ENCODE data around the gene SYT9. TPM values are rescaled to one million over a fixed set of nuclear protein-coding genes. Genes with fewer than 3 reads are reported as not detected.

Gene SYT9
- polyA plus RNA-seq, 3 donors: not detected

GRCh38 chr11:7513234-7514098, 261.8 kb downstream of the SYT9 start, which contains the start of gene PPFIBP2:
PPFIBP2 (plus strand) TSS chr11:7513999; CDS start chr11:7549476, 35,477 bp downstream.
- peak within 1 kb of the TSS; percentile 88 for H2AFZ ChIP-seq (ENCODE audit: insufficient read depth, low read depth, low read length, poor library complexity, severe bottlenecking)
- peaks cover 46% of the 10 kb centered on the region for H3K79me2 ChIP-seq (ENCODE audit: insufficient read depth, low read length)
- peak within 1 kb of the TSS; percentile 95 to 98 (median 97) for H3K27ac Mint-ChIP-seq
- H3K36me3 Mint-ChIP-seq: peaks cover 0 to 33% of the 10 kb centered on the region in 2 donors
- peaks cover 0 to 2% (median 0%) of the 10 kb centered on the region in 7 donors for H3K9me3 Mint-ChIP-seq
- intact Hi-C loops (cut with micrococcal nuclease): loop anchor here (10.0 kb wide), 3 partner anchors 61 to 81 kb away; no protein-coding TSS in a partner anchor
- H3K27ac ChIP-seq (ENCODE audit: low read depth in 1 of 2, low read length in 2 of 2): peak within 1 kb of the TSS; percentile 91 to 98
- no peaks in the 10 kb centered on the region for H3K36me3 ChIP-seq (replicated peaks in 1 of 2; ENCODE audit: control insufficient read depth in 1 of 2, insufficient read depth in 2 of 2, low read length in 2 of 2)
- WGBS (ENCODE audit: insufficient coverage): under 1% methylated on average over 61 of the region's 79 CpGs
- H3K4me3 ChIP-seq (replicated peaks in 1 of 3; ENCODE audit: low read depth in 2 of 3, low read length in 3 of 3): peak within 1 kb of the TSS; percentile 86 to 95 (median 92)
- H3K4me1 ChIP-seq (ENCODE audit: control insufficient read depth in 1 of 2, insufficient read depth in 2 of 2, low read length in 2 of 2): peaks cover 51 to 60% of the 10 kb centered on the region in 2 donors
- H3K27me3 ChIP-seq (ENCODE audit: control insufficient read depth in 2 of 2, insufficient read depth in 2 of 2, low read length in 2 of 2): no peaks in the 10 kb centered on the region
- peak within 1 kb of the TSS; percentile 89 for H3K9ac ChIP-seq (ENCODE audit: insufficient read depth, low read length, poor library complexity, severe bottlenecking)
- H3K4me2 ChIP-seq (replicated peaks; ENCODE audit: extremely low read depth, low read length, poor library complexity, severe bottlenecking): peak within 1 kb of the TSS; percentile 79
- TF ChIP-seq CTCF (IDR thresholded peaks at IDR 0.05): peak; percentile 81
- peak within 1 kb of the TSS; percentile 93 for H3K4me3 Mint-ChIP-seq
- peaks cover 61% of the 10 kb centered on the region for H3K4me1 Mint-ChIP-seq
- H3K9me3 ChIP-seq (replicated peaks in 1 of 2; ENCODE audit: control insufficient read depth in 1 of 2, insufficient read depth in 1 of 2, low read length in 2 of 2): no peaks in the 10 kb centered on the region
- peaks cover 0 to 7% (median 6%) of the 10 kb centered on the region in 3 donors for H3K27me3 Mint-ChIP-seq (ENCODE audit: low read depth in 3 of 3)
- peak; percentile 75 to 82 (median 76) for DNase-seq
- H4K20me1 ChIP-seq (ENCODE audit: insufficient read depth, low read length): peaks cover 33% of the 10 kb centered on the region

GRCh38 chr11:7514099-7514591, 262.4 kb downstream of the SYT9 start:
- TF ChIP-seq CTCF (IDR thresholded peaks at IDR 0.05): no peak
- Mint-ChIP-seq H3K27ac (peak overlapping the region; percentile 11 to 98 (median 67)), H3K36me3 (peaks cover 3 to 36% of the 10 kb centered on the region in 2 donors), H3K27me3 (ENCODE audit: low read depth in 3 of 3) (peaks cover 0 to 7% (median 6%) of the 10 kb centered on the region in 3 donors), H3K4me1 (peaks cover 62% of the 10 kb centered on the region), H3K4me3 (peak overlapping the region; percentile 93), H3K9me3 (peaks cover 0 to 8% (median 0%) of the 10 kb centered on the region in 7 donors)
- H3K4me3 ChIP-seq (replicated peaks in 1 of 3; ENCODE audit: low read depth in 2 of 3, low read length in 3 of 3): peak overlapping the region; percentile 86 to 95 (median 92)
- H3K4me2 ChIP-seq (replicated peaks; ENCODE audit: extremely low read depth, low read length, poor library complexity, severe bottlenecking): peak overlapping the region; percentile 79
- 1% methylated on average over 28 of the region's 31 CpGs for WGBS (ENCODE audit: insufficient coverage)
- H3K27ac ChIP-seq (ENCODE audit: low read depth in 1 of 2, low read length in 2 of 2): peak overlapping the region; percentile 91 to 98
- H3K4me1 ChIP-seq (ENCODE audit: control insufficient read depth in 1 of 2, insufficient read depth in 2 of 2, low read length in 2 of 2): peaks cover 51 to 60% of the 10 kb centered on the region in 2 donors
- peak overlapping the region; percentile 89 for H3K9ac ChIP-seq (ENCODE audit: insufficient read depth, low read length, poor library complexity, severe bottlenecking)
- H3K27me3 ChIP-seq (ENCODE audit: control insufficient read depth in 2 of 2, insufficient read depth in 2 of 2, low read length in 2 of 2): no peaks in the 10 kb centered on the region
- no peaks in the 10 kb centered on the region for H3K9me3 ChIP-seq (replicated peaks in 1 of 2; ENCODE audit: control insufficient read depth in 1 of 2, insufficient read depth in 1 of 2, low read length in 2 of 2)
- intact Hi-C loops (cut with micrococcal nuclease): loop anchor here (10.0 kb wide), 3 partner anchors 61 to 81 kb away; no protein-coding TSS in a partner anchor
- H2AFZ ChIP-seq (ENCODE audit: insufficient read depth, low read depth, low read length, poor library complexity, severe bottlenecking): peak overlapping the region; percentile 88
- peaks cover 53% of the 10 kb centered on the region for H3K79me2 ChIP-seq (ENCODE audit: insufficient read depth, low read length)
- no peaks in the 10 kb centered on the region for H3K36me3 ChIP-seq (replicated peaks in 1 of 2; ENCODE audit: control insufficient read depth in 1 of 2, insufficient read depth in 2 of 2, low read length in 2 of 2)
- DNase-seq: peak in 2 of 3 donors; percentile 18 to 30
- H4K20me1 ChIP-seq (ENCODE audit: insufficient read depth, low read length): peaks cover 33% of the 10 kb centered on the region
